ENCODE measurements around the gene GPATCH2.

DNA sequence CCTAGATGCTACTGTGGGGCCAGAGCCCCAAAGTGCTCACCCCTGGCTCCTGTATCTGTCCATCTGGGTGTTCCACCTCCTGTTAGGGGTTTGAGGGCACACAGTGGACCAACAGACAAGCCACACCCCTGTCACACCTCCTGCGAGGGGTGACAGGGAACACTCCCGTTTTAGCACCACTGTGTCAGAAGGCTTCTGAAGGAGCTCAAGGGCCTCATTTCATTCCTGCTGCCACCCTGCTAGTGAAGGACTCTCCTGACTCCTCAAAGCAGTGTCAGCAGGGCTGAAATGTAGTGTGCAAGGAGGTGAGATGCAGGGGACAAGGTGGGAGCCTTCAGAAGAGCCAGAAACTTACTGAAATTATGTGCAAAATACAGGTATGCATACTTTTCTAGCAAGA is 174.6 kb downstream of the GPATCH2 start:
- no peak for TF ChIP-seq RXRA (IDR thresholded peaks at IDR 0.05; ENCODE audit: borderline replicate concordance, low read depth)
- no peak for TF ChIP-seq JUND (IDR thresholded peaks at IDR 0.05)
- no peak for TF ChIP-seq MAX (IDR thresholded peaks at IDR 0.05; ENCODE audit: low read depth)
- TF ChIP-seq, protein P1, sequence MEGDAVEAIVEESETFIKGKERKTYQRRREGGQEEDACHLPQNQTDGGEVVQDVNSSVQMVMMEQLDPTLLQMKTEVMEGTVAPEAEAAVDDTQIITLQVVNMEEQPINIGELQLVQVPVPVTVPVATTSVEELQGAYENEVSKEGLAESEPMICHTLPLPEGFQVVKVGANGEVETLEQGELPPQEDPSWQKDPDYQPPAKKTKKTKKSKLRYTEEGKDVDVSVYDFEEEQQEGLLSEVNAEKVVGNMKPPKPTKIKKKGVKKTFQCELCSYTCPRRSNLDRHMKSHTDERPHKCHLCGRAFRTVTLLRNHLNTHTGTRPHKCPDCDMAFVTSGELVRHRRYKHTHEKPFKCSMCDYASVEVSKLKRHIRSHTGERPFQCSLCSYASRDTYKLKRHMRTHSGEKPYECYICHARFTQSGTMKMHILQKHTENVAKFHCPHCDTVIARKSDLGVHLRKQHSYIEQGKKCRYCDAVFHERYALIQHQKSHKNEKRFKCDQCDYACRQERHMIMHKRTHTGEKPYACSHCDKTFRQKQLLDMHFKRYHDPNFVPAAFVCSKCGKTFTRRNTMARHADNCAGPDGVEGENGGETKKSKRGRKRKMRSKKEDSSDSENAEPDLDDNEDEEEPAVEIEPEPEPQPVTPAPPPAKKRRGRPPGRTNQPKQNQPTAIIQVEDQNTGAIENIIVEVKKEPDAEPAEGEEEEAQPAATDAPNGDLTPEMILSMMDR (IDR thresholded peaks at IDR 0.05), result no peak
- no peak for TF ChIP-seq REST (IDR thresholded peaks at IDR 0.05; ENCODE audit: low read depth, low read length)
- no peak for TF ChIP-seq YY1 (IDR thresholded peaks at IDR 0.05; ENCODE audit: low read depth)
- TF ChIP-seq EZH2phosphoT487 (IDR thresholded peaks at IDR 0.05; ENCODE audit: borderline replicate concordance, low read depth), result no peak
- TF ChIP-seq POLR2AphosphoS5 (IDR thresholded peaks at IDR 0.05; ENCODE audit: low read depth, low read length), result no peak
- TF ChIP-seq RFX5 (IDR thresholded peaks at IDR 0.05; ENCODE audit: low read length), result no peak
- TF ChIP-seq EP300 (IDR thresholded peaks at IDR 0.05; ENCODE audit: borderline replicate concordance in 1 of 2, low read depth in 1 of 2, low read length in 1 of 2), result no peak
- TF ChIP-seq RAD21 (IDR thresholded peaks at IDR 0.05; ENCODE audit: low read length), result no peak
